WTC11 (cell line): Measurements from ENCODE around the gene MBP. TPM values are rescaled to one million over a fixed set of nuclear protein-coding genes. Genes with fewer than 3 reads are reported as not detected.

Source experiments
- ATAC-seq: fragments of 200-7000 bp; cut with Tn5 transposase; 2 replicates; pipeline ENCODE4 v1.10.0; 2021; ENCODE audit warnings: mild to moderate bottlenecking, moderate library complexity
- CTCF ChIA-PET: fragments of 300-600 bp; sonication (Branson Sonifier 250); formaldehyde crosslinking; loops from one replicate; lab custom pipeline; 2021; ENCODE audit warnings: antibody characterized with exemption; lab: Charles Lee
- POLR2A ChIA-PET: fragments of 350-600 bp; sonication (Branson Sonifier 250); formaldehyde crosslinking; loops from one replicate; lab custom pipeline; 2021; ENCODE audit warnings: antibody characterized with exemption; lab: Charles Lee
- DNase-seq: peaks from one replicate; pipeline ENCODE4 v3.0.0; 2021; ENCODE audit warnings: low spot score
- H3K27ac Mint-ChIP-seq: 2 replicates; pipeline ENCODE4 v1.8.0; 2021; ENCODE audit warnings: mixed read lengths
- H3K27me3 Mint-ChIP-seq: 2 replicates; pipeline ENCODE4 v1.8.0; 2021; ENCODE audit warnings: low read depth, mild to moderate bottlenecking, moderate library complexity, mixed read lengths
- H3K36me3 Mint-ChIP-seq: 2 replicates; pipeline ENCODE4 v1.8.0; 2021; ENCODE audit warnings: mixed read lengths
- H3K4me1 Mint-ChIP-seq: 2 replicates; pipeline ENCODE4 v1.8.0; 2022; ENCODE audit warnings: mixed read lengths
- H3K4me3 Mint-ChIP-seq: 2 replicates; pipeline ENCODE4 v1.8.0; 2021; ENCODE audit warnings: mild to moderate bottlenecking, moderate library complexity, mixed read lengths
- H3K9me3 Mint-ChIP-seq: 2 replicates; pipeline ENCODE4 v1.8.0; 2021; ENCODE audit warnings: mixed read lengths
- ATF6 ChIP-seq: sonication (generic); formaldehyde crosslinking; IDR thresholded peaks from 2 replicates; pipeline ENCODE4 v1.8.1; 2023; ENCODE audit warnings: mild to moderate bottlenecking, missing genetic modification reagents
- ETV6 ChIP-seq: sonication (generic); formaldehyde crosslinking; IDR thresholded peaks from 2 replicates; pipeline ENCODE4 v1.8.1; 2022; ENCODE audit warnings: mild to moderate bottlenecking, missing genetic modification reagents
- FOXK1 ChIP-seq: sonication (generic); formaldehyde crosslinking; IDR thresholded peaks from 2 replicates; pipeline ENCODE4 v1.8.0; 2022; ENCODE audit warnings: mild to moderate bottlenecking, moderate library complexity, missing genetic modification reagents
- FOXP1 ChIP-seq: sonication (generic); formaldehyde crosslinking; IDR thresholded peaks from 2 replicates; pipeline ENCODE4 v1.8.0; 2022; ENCODE audit warnings: missing genetic modification reagents, mild to moderate bottlenecking, moderate library complexity, borderline replicate concordance
- GTF2I ChIP-seq: fragments of 250-450 bp; sonication (Bioruptor Pico); conservative IDR thresholded peaks from 2 replicates; pipeline ENCODE4 v1.4.0; 2021; ENCODE audit warnings: mild to moderate bottlenecking
- HMGA2 ChIP-seq: fragments of 250-450 bp; sonication (Bioruptor Pico); IDR thresholded peaks from 2 replicates; pipeline ENCODE4 v1.4.0; 2021; ENCODE audit warnings: mild to moderate bottlenecking, moderate library complexity
- MXD4 ChIP-seq: fragments of 250-450 bp; sonication (Bioruptor Pico); IDR thresholded peaks from 2 replicates; pipeline ENCODE4 v1.8.0; 2021; ENCODE audit warnings: mild to moderate bottlenecking, moderate library complexity, borderline replicate concordance
- MYBL2 ChIP-seq: sonication (generic); formaldehyde crosslinking; IDR thresholded peaks from 2 replicates; pipeline ENCODE4 v1.8.1; 2023; ENCODE audit warnings: mild to moderate bottlenecking, moderate library complexity, missing genetic modification reagents
- NFE2L1 ChIP-seq: sonication (generic); formaldehyde crosslinking; IDR thresholded peaks from 2 replicates; pipeline ENCODE4 v1.8.1; 2023; ENCODE audit warnings: missing genetic modification reagents
- OVOL2 ChIP-seq: fragments of 250-450 bp; sonication (Bioruptor Pico); IDR thresholded peaks from 2 replicates; pipeline ENCODE4 v1.9.0; 2021; ENCODE audit warnings: mild to moderate bottlenecking, borderline replicate concordance
- SMAD4 ChIP-seq: sonication (generic); formaldehyde crosslinking; IDR thresholded peaks from 2 replicates; pipeline ENCODE4 v1.8.0; 2022; ENCODE audit warnings: mild to moderate bottlenecking, missing genetic modification reagents
- SOX15 ChIP-seq: fragments of 250-450 bp; sonication (Bioruptor Pico); IDR thresholded peaks from 2 replicates; pipeline ENCODE4 v1.9.0; 2021; ENCODE audit warnings: mild to moderate bottlenecking
- ZBTB21 ChIP-seq: sonication (generic); formaldehyde crosslinking; IDR thresholded peaks from 2 replicates; pipeline ENCODE4 v1.8.1; 2023; ENCODE audit warnings: mild to moderate bottlenecking, missing genetic modification reagents, borderline replicate concordance
- ZBTB43 ChIP-seq: sonication (generic); formaldehyde crosslinking; IDR thresholded peaks from 2 replicates; pipeline ENCODE4 v1.8.1; 2023; ENCODE audit warnings: mild to moderate bottlenecking, missing genetic modification reagents
- ZMAT4 ChIP-seq: fragments of 250-450 bp; sonication (Bioruptor Pico); IDR thresholded peaks from 2 replicates; pipeline ENCODE4 v1.9.0; 2021; ENCODE audit warnings: mild to moderate bottlenecking
- ZNF121 ChIP-seq: sonication (generic); formaldehyde crosslinking; IDR thresholded peaks from 2 replicates; pipeline ENCODE4 v1.8.0; 2023; ENCODE audit warnings: missing genetic modification reagents
- ZNF263 ChIP-seq: sonication (generic); formaldehyde crosslinking; IDR thresholded peaks from 2 replicates; pipeline ENCODE4 v1.8.1; 2022; ENCODE audit warnings: low read depth, mild to moderate bottlenecking, moderate library complexity, missing genetic modification reagents
- ZNF671 ChIP-seq: fragments of 250-450 bp; sonication (Bioruptor Pico); IDR thresholded peaks from 2 replicates; pipeline ENCODE4 v1.8.0; 2021; ENCODE audit warnings: mild to moderate bottlenecking
- total RNA-seq: library from RNA; stranded (reverse); gene quantifications from 3 replicates; pipeline ENCODE4 v1.2.3, GENCODE V29; 2021
- TF ChIP-seq, protein P1 (sequence below): fragments of 250-450 bp; sonication (Bioruptor Pico); IDR thresholded peaks from 2 replicates; pipeline ENCODE4 v1.9.0; 2021; ENCODE audit warnings: mild to moderate bottlenecking, borderline replicate concordance
- TF ChIP-seq, protein P2 (sequence below): sonication (generic); formaldehyde crosslinking; IDR thresholded peaks from 2 replicates; pipeline ENCODE4 v1.8.1; 2023; ENCODE audit warnings: mild to moderate bottlenecking, moderate library complexity, missing genetic modification reagents

MBP gene
- total RNA-seq, 1 experiment from 2014 or later, result 19.6 TPM

- TF ChIP-seq ETV6 (CRISPR knock-in tag), result peak; percentile 80; the same call in 1 of the 2 replicates
- no peak for TF ChIP-seq FOXP1
- no peak for TF ChIP-seq ATF6 (CRISPR knock-in tag)
- TF ChIP-seq, protein P1, sequence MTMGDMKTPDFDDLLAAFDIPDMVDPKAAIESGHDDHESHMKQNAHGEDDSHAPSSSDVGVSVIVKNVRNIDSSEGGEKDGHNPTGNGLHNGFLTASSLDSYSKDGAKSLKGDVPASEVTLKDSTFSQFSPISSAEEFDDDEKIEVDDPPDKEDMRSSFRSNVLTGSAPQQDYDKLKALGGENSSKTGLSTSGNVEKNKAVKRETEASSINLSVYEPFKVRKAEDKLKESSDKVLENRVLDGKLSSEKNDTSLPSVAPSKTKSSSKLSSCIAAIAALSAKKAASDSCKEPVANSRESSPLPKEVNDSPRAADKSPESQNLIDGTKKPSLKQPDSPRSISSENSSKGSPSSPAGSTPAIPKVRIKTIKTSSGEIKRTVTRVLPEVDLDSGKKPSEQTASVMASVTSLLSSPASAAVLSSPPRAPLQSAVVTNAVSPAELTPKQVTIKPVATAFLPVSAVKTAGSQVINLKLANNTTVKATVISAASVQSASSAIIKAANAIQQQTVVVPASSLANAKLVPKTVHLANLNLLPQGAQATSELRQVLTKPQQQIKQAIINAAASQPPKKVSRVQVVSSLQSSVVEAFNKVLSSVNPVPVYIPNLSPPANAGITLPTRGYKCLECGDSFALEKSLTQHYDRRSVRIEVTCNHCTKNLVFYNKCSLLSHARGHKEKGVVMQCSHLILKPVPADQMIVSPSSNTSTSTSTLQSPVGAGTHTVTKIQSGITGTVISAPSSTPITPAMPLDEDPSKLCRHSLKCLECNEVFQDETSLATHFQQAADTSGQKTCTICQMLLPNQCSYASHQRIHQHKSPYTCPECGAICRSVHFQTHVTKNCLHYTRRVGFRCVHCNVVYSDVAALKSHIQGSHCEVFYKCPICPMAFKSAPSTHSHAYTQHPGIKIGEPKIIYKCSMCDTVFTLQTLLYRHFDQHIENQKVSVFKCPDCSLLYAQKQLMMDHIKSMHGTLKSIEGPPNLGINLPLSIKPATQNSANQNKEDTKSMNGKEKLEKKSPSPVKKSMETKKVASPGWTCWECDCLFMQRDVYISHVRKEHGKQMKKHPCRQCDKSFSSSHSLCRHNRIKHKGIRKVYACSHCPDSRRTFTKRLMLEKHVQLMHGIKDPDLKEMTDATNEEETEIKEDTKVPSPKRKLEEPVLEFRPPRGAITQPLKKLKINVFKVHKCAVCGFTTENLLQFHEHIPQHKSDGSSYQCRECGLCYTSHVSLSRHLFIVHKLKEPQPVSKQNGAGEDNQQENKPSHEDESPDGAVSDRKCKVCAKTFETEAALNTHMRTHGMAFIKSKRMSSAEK, result no peak
- no peak for TF ChIP-seq ZMAT4 (CRISPR knock-in tag)
- TF ChIP-seq FOXK1 (CRISPR knock-in tag), result peak; percentile 79; the same call in 1 of the 2 replicates
- no peak for TF ChIP-seq GTF2I (CRISPR knock-in tag)
- TF ChIP-seq MYBL2 (CRISPR knock-in tag), result no peak
- TF ChIP-seq ZNF671 (CRISPR knock-in tag), result no peak
- TF ChIP-seq ZNF121, result peak; percentile 96
Measured at GRCh38 chr18:77132369-77133050, at the start of gene MBP (continued).

DNA sequence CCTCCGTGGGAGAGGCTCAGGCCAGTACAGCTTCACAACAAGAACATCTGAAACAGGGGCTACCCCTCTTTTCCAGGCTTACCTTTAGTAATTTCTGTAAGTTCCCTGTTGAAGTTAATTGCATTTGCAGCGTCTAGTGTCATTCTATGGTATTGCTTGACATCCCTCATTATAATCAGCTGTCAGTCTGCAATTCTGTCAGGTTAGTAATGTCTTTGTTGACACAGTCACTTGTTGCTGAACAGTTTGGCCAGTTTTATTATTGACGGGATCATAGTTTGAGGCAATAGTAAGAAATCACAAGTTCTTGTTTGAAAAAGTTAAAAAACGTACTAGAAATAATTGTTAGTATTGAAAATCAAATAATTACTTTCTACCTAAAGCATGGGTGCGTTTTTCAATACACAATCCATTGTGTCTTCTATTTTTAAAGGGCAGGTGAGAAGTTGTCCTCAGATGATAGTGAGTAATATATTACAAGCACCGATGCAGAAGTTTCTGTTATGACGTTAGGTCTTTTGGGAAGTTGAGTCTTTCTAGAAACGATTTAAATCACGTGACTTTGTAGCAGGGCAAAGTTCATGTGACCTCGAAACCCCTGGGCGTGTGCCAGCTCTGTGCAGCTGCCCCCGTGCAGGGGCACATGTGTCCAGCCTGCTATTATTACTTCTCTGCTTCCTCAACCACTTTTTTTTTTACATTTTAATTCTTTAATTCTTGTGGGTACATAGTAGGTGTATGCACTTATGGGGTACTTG lies 49.5 kb upstream of the MBP start:
- Mint-ChIP-seq H3K36me3 (peaks cover 24% of the 10 kb centered on the region), H3K27ac (no peak overlapping the region), H3K4me3 (no peak overlapping the region), H3K9me3 (peaks cover 29% of the 10 kb centered on the region), H3K4me1 (no peaks in the 10 kb centered on the region), H3K27me3 (peaks cover 8% of the 10 kb centered on the region; the same call in 1 of the 2 replicates)
- ChIA-PET POLR2A (no interaction called here), CTCF (no interaction called here)
- ATAC-seq, result no peak
- DNase-seq, result no peak
- TF ChIP-seq, protein P1, result no peak
- TF ChIP-seq MXD4 (CRISPR knock-in tag) (no peak), SOX15 (CRISPR knock-in tag) (no peak), ZMAT4 (CRISPR knock-in tag) (no peak), ZBTB43 (CRISPR knock-in tag) (no peak), OVOL2 (no peak), NFE2L1 (CRISPR knock-in tag) (no peak), ZNF263 (CRISPR knock-in tag) (no peak), MYBL2 (CRISPR knock-in tag) (no peak), SMAD4 (CRISPR knock-in tag) (no peak), ZBTB21 (CRISPR knock-in tag) (no peak), HMGA2 (CRISPR knock-in tag) (no peak)
- TF ChIP-seq, protein P2, sequence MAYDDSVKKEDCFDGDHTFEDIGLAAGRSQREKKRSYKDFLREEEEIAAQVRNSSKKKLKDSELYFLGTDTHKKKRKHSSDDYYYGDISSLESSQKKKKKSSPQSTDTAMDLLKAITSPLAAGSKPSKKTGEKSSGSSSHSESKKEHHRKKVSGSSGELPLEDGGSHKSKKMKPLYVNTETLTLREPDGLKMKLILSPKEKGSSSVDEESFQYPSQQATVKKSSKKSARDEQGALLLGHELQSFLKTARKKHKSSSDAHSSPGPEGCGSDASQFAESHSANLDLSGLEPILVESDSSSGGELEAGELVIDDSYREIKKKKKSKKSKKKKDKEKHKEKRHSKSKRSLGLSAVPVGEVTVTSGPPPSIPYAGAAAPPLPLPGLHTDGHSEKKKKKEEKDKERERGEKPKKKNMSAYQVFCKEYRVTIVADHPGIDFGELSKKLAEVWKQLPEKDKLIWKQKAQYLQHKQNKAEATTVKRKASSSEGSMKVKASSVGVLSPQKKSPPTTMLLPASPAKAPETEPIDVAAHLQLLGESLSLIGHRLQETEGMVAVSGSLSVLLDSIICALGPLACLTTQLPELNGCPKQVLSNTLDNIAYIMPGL, result no peak
